ENCODE data around the gene NPBWR2.

The NPBWR2 gene

GRCh38 chr20:64063389-64064144, 43.8 kb downstream of the NPBWR2 start:
- in situ Hi-C loops (cut with MboI; ENCODE audit: low sequenced_read_pairs), result no loop called here

- in situ Hi-C loops (cut with MboI; ENCODE audit: low sequenced_read_pairs), result no loop called here
Measured at GRCh38 chr20:64062596-64063388, 44.6 kb downstream of the NPBWR2 start, which contains the start of gene TCEA2. TCEA2 (plus strand) TSS chr20:64063198; CDS start chr20:64063313, 115 bp downstream.

- in situ Hi-C loops (cut with MboI; ENCODE audit: low sequenced_read_pairs), result no loop called here
Measured at GRCh38 chr20:64062276-64062595, 45.1 kb downstream of the NPBWR2 start.

- in situ Hi-C loops (cut with MboI; ENCODE audit: low sequenced_read_pairs), result no loop called here
Measured at GRCh38 chr20:64058536-64058935, 48.8 kb downstream of the NPBWR2 start.

- in situ Hi-C loops (cut with MboI; ENCODE audit: low sequenced_read_pairs), result no loop called here
Measured at GRCh38 chr20:64057628-64058498, 49.5 kb downstream of the NPBWR2 start.

- in situ Hi-C loops (cut with MboI; ENCODE audit: low sequenced_read_pairs), result no loop called here
Measured at GRCh38 chr20:64056889-64057627, 50.3 kb downstream of the NPBWR2 start.

- in situ Hi-C loops (cut with MboI; ENCODE audit: low sequenced_read_pairs), result no loop called here
Measured at GRCh38 chr20:64056639-64056888, 50.8 kb downstream of the NPBWR2 start.

GRCh38 chr20:64055893-64056638, 51.3 kb downstream of the NPBWR2 start:
- in situ Hi-C loops (cut with MboI; ENCODE audit: low sequenced_read_pairs), result no loop called here

GRCh38 chr20:64055396-64055892, 51.9 kb downstream of the NPBWR2 start:
- in situ Hi-C loops (cut with MboI; ENCODE audit: low sequenced_read_pairs), result no loop called here

GRCh38 chr20:64053841-64054661, 53.3 kb downstream of the NPBWR2 start:
- in situ Hi-C loops (cut with MboI; ENCODE audit: low sequenced_read_pairs), result no loop called here
